GM19438 (cell line): ENCODE data around the gene KCNK7.
A peak's percentile ranks its signal among the peaks of the same experiment; 100 is the strongest.
"Not testable (repeated sequence)": the region's sequence is repeated elsewhere in the genome, so short reads cannot be mapped to it uniquely, and the experiment has no call there.

Experiments
- ATAC-seq: cut with Tn5 transposase; IDR thresholded peaks from one replicate; pipeline ENCODE4 v1.9.1; 2021; ENCODE audit warnings: low read depth; ENCODE audit not compliant: unreplicated experiment

KCNK7 gene

DNA sequence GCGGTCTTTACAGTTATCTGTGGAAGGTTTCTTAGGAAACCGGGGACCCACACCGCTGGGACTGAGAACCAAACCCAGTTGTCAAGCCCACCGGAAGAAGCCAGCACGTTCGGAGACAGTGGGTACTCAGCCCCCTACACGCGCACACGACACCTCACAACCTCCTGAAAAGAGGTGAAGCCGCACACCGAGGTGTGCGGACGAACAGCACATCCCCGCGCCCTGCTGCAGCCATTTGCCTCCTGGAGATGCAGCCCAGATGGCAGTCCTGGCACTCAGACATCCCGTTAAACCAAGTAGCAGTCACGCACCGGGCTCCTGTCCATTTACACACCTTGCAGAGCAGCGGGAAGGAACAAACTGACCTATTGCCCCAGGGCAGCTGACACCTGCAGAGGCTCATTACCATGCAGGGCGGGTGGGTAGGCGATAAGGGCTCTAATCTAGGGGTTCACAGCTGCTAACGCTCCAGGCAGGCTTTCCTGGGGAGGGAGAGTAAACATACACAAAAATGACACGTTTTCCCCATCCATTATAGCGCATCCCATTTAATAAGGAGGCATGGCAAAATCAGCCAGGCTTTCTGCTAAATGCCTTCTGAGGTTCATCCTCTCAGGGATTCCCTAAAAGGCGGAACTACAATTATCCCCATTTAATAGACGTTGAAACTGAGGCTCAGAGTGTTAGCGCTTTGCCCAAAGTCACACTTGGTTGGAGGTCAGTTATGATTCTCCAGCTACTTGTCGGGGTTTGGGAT is 20.6 kb downstream of the KCNK7 start:
- ATAC-seq, result no peak

DNA sequence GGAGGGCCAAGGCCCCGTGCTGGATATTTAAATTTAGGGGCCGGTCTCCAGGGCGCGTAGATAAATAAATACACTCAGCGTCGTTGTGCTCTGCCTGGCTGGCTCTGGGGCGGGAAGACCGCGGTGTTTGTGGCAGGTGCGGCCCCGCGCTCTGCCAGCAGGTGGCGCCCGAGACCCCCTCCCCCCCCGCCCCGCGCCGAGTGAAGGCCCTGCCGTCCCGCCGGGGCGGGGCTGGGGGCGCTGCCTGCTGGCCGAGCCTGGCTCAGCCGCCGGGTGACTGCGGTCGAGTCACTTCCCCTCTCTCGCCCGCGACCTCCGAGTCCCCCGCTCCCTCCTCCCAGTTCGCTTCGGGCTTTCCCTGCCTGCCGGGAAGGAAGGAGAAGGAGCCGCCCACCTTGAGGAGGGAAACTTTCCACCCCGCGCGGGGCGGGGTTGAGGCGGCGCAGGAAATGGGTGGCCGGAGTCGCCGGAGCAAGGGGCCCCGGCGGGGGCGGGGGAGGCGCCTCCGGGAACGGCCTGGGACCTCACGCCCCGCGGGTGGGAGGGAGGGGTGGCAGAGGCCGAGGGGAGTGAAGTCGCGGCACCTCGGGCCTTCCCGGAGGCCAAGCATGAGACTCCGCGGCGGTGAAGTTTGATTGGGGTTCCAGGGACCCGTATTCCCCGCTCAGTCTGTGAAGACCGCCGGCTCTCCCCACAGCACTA is 21.3 kb downstream of the KCNK7 start:
- ATAC-seq, result peak; percentile 27

GRCh38 chr11:65573391-65574079 is 22.1 kb downstream of the KCNK7 start:
- ATAC-seq, result no peak

DNA sequence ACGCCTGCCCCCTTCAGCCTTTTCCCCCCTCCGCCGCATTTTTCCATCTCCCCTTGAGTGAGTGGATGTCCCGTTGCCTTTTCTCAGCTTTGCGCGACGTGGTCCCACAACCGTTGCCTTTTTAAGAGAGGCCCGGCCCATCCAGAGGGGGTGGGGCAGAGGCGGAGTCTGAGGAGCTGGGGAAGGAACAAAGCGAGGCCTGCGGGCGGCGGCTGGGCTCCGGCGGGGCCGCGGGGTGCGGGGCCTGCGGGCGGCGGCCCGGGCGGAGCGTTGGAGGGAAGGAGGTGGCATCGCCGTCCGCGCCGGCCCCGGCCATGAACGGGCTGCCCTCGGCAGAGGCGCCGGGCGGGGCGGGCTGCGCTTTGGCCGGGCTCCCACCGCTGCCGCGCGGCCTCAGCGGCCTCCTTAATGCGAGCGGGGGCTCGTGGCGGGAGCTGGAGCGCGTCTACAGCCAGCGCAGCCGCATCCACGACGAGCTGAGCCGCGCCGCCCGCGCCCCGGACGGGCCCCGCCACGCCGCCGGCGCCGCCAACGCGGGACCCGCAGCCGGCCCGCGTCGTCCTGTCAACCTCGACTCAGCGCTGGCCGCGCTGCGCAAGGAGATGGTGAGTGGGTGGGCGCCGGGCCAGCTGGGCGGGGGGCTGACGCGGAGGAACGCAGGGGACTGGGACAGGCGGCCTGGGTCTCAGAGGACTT is 23.1 kb downstream of the KCNK7 start, which contains the start of gene FAM89B:
Gene FAM89B (plus strand): TSS at position 183 of the 696 bp plus-strand sequence. CDS start 132 bp downstream, at position 315.
- ATAC-seq, result no peak

- ATAC-seq, result no peak
Observed at GRCh38 chr11:65571940-65572339, 23.7 kb downstream of the KCNK7 start.

- ATAC-seq, result no peak
Observed at GRCh38 chr11:65571420-65571819, 24.2 kb downstream of the KCNK7 start.

GRCh38 chr11:65569973-65570918 is 25.4 kb downstream of the KCNK7 start, which contains the start of gene ZNRD2:
Gene ZNRD2 (plus strand): TSS chr11:65570477. CDS start chr11:65570492, 15 bp downstream.
- peak; percentile 51 for ATAC-seq

DNA sequence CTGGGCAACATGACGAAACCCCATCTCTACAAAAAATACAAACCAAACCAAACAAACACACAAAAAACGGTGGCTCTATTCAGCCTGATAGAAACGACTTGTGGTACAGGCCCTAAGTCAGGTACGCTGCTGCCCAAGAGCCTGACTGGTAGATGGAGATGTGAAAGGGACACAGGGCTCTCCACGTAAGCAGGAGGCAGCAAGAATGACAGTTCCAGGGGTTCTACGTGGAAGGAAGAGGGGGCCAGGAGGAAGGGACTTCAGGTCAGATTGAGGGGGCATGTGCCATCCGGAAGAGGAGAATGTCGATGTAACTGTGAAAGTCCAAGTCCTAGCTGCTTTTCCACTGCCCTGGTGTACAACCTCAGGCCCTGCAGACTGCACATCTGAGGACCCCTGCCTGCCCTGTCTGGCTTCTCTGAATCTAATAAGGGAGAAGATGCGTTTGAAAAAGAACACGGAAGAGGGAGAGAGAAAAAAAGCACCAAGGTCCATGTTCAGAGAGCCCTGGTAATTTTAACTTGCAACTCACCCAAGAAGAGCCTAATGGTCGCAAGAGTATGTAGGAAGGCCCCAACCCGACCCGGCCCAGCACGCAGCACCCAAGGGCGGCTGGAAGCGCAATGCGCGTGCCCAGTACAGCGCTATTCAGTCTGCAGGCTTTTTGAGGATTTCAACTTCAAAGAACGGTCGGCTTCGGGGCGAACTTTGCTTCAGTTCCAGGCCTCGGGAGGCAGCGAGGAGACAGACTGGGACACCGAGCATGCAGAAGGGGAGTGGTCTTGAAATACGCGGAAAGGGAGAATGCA is 26.2 kb downstream of the KCNK7 start:
- ATAC-seq, result peak; percentile 3

- no peak for ATAC-seq
Observed at GRCh38 chr11:65565624-65566453, 29.8 kb downstream of the KCNK7 start.

DNA sequence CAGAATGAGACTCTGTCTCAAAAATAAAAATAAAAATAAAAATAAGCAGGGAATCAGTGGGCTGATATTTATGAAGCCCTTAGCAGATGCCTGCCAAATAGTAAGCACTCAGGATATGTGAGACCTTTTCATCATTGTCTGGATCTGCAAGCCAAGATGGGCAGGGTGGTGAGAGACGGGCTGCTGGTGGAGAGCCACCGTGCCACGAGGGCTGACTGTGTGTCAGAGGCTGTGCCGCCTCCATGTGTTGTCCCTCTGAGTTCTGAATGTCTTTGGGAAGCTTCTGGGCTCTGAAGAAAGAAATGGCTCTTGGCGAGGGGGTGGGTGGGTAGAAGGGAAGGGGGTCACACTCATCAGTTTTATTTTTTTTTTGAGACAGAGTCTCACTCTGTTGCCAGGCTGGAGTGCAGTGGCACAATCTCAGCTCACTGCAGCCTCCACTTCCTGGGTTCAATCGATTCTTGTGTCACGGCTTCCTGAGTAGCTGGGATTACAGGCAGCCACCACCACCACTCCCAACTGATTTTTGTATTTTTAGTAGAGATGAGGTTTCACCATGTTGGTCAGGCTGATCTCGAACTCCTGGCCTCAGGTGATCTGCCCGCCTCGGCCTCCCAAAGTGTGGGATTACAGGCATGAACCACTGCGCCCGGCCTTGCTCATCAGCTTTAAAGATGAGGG is 30.6 kb downstream of the KCNK7 start:
- ATAC-seq, result not testable (repeated sequence)

- ATAC-seq, result no peak
Observed at GRCh38 chr11:65563601-65564000, 32.0 kb downstream of the KCNK7 start.

- no peak for ATAC-seq
Observed at GRCh38 chr11:65562788-65563187, 32.8 kb downstream of the KCNK7 start.

- no peak for ATAC-seq
Observed at GRCh38 chr11:65562020-65562419, 33.6 kb downstream of the KCNK7 start.

DNA sequence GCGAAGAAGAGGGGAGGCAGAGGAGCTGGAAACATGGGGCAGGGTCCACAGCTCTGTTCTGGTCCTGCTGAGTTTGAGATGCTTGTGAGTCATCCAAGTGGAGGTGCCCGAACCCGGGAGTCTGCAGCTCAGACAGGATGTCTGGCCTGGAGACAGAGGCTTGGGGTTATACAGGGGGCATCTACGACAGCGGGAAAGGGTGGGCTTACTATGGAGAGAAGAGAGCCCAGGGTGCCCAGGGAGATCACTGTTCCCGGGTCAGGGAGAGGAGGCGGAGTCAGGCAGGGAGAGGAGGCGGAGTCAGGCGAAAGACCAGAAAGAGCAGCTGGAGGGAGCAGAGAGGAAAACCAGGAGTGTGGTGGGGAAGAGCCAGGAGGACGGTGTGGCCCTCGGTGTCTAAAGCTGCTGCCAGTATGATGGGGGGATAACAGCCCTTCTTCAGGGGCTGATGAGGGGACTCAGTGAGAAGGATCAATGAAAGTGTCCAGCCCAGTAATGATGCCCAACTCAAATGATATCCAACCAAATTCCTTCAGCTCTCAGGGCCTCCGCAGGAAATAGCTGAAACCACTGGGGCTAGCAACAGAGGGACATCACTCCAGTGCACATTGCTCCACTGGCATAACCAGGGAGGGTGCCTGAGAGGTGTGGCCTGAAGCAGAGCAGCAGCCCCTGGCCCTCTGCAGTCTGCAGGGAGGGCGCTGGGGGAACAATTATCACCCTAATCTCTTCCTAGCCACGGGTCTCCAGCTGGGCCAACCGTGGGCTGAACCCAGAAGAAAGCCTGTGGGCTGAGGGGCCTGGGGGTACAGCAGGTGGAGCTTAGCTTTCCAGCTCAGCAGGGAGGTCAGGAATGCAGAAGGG is 34.8 kb downstream of the KCNK7 start:
- no peak for ATAC-seq

- no peak for ATAC-seq
Observed at GRCh38 chr11:65559951-65560537, 35.6 kb downstream of the KCNK7 start.

- no peak for ATAC-seq
Observed at GRCh38 chr11:65559535-65559934, 36.1 kb downstream of the KCNK7 start.
